ENCODE measurements around the gene KRTAP5-5. TPM values are rescaled to one million over a fixed set of nuclear protein-coding genes. Genes with fewer than 3 reads are reported as not detected.
A peak's percentile ranks its signal among the peaks of the same experiment; 100 is the strongest.

KRTAP5-5 gene
- total and polyA plus RNA-seq, 2 donors from 2014 or later = not detected

GRCh38 chr11:1674173-1675131 is 44.9 kb downstream of the KRTAP5-5 start:
- peak in 2 of 5 donors; percentile 28 to 49 for DNase-seq
- Histone ChIP-seq H3K27ac (ENCODE audit: low read depth in 2 of 2, low read length in 2 of 2) (peak overlapping the region; percentile 8 to 32), H3K27me3 (ENCODE audit: control insufficient read depth, insufficient read depth, low read length) (no peaks in the 10 kb centered on the region)

GRCh38 chr11:1675536-1676228 is 46.1 kb downstream of the KRTAP5-5 start:
- FAIRE-seq (no peak), DNase-seq (no peak)
- Histone ChIP-seq H3K36me3 (ENCODE audit: control insufficient read depth in 2 of 3, insufficient read depth in 3 of 3, low read length in 3 of 3) (no peaks in the 10 kb centered on the region), H3K27ac (ENCODE audit: low read depth in 2 of 2, low read length in 2 of 2) (no peak overlapping the region), H3K4me3 (ENCODE audit: low read length in 3 of 3) (no peak overlapping the region), H3K27me3 (ENCODE audit: control insufficient read depth, insufficient read depth, low read length) (no peaks in the 10 kb centered on the region), H3K9me3 (ENCODE audit: control insufficient read depth in 2 of 3, insufficient read depth in 1 of 3, low read length in 3 of 3) (no peaks in the 10 kb centered on the region), H3K9ac (ENCODE audit: low read length in 3 of 3) (no peak overlapping the region), H3K4me1 (ENCODE audit: control insufficient read depth in 2 of 3, insufficient read depth in 2 of 3, low read depth in 1 of 3, low read length in 3 of 3) (no peaks in the 10 kb centered on the region)
- intact Hi-C loops (cut with DNase I) = no loop called here
- TF ChIP-seq CTCF (IDR thresholded peaks at IDR 0.05; ENCODE audit: borderline replicate concordance, extremely low read depth, insufficient read depth) = no peak

More at GRCh38 chr11:1674173-1675131, 44.9 kb downstream of the KRTAP5-5 start:
- Histone ChIP-seq H3K4me3 (ENCODE audit: low read length in 3 of 3) (no peak overlapping the region), H3K9ac (ENCODE audit: low read length in 3 of 3) (no peak overlapping the region), H3K4me1 (ENCODE audit: control insufficient read depth in 2 of 3, insufficient read depth in 2 of 3, low read depth in 1 of 3, low read length in 3 of 3) (no peaks in the 10 kb centered on the region), H3K9me3 (ENCODE audit: control insufficient read depth in 2 of 3, insufficient read depth in 1 of 3, low read length in 3 of 3) (no peaks in the 10 kb centered on the region), H3K36me3 (ENCODE audit: control insufficient read depth in 2 of 3, insufficient read depth in 3 of 3, low read length in 3 of 3) (no peaks in the 10 kb centered on the region)
- intact Hi-C loops (cut with DNase I) = no loop called here
- no peak for TF ChIP-seq CTCF (IDR thresholded peaks at IDR 0.05; ENCODE audit: borderline replicate concordance, extremely low read depth, insufficient read depth)
- FAIRE-seq = no peak

GRCh38 chr11:1676229-1676740 is 46.7 kb downstream of the KRTAP5-5 start:
- H3K9me3 ChIP-seq (ENCODE audit: control insufficient read depth in 2 of 3, insufficient read depth in 1 of 3, low read length in 3 of 3) = no peaks in the 10 kb centered on the region
- no peak for TF ChIP-seq CTCF (IDR thresholded peaks at IDR 0.05; ENCODE audit: borderline replicate concordance, extremely low read depth, insufficient read depth)
- DNase-seq (no peak), FAIRE-seq (no peak)
- no peaks in the 10 kb centered on the region for H3K27me3 ChIP-seq (ENCODE audit: control insufficient read depth, insufficient read depth, low read length)
- H3K27ac ChIP-seq (ENCODE audit: low read depth in 2 of 2, low read length in 2 of 2) = no peak overlapping the region
- H3K36me3 ChIP-seq (ENCODE audit: control insufficient read depth in 2 of 3, insufficient read depth in 3 of 3, low read length in 3 of 3) = no peaks in the 10 kb centered on the region
- intact Hi-C loops (cut with DNase I) = no loop called here
- no peak overlapping the region for H3K9ac ChIP-seq (ENCODE audit: low read length in 3 of 3)
- H3K4me3 ChIP-seq (ENCODE audit: low read length in 3 of 3) = no peak overlapping the region
- no peaks in the 10 kb centered on the region for H3K4me1 ChIP-seq (ENCODE audit: control insufficient read depth in 2 of 3, insufficient read depth in 2 of 3, low read depth in 1 of 3, low read length in 3 of 3)

Measured in kidney (tissue), 14 donors.